HEK293 (cell line): ENCODE results near the gene MAML2.

Experiments
- CTCF ChIP-seq: fragments of 450-650 bp; formaldehyde crosslinking; IDR thresholded peaks from 2 replicates; pipeline ENCODE4 v1.5.1; 2016; ENCODE audit warnings: missing biosample characterization, missing genetic modification characterization
- TRIM28 ChIP-seq: IDR thresholded peaks from 2 replicates; pipeline ENCODE4 v1.6.1; 2011; ENCODE audit warnings: low read length, control low read depth, borderline replicate concordance
- ZNF747 ChIP-seq: fragments of 450-650 bp; formaldehyde crosslinking; IDR thresholded peaks from 2 replicates; pipeline ENCODE4 v1.5.1; 2016; ENCODE audit warnings: missing biosample characterization, missing genetic modification characterization

- TF ChIP-seq CTCF (no peak), ZNF747 (tag by site-specific recombination) (no peak), TRIM28 (no peak)
These were observed 190.4 kb downstream of the MAML2 start for GRCh38 chr11:96152623-96153022.
